ENCODE data around the gene POLR3H.

POLR3H gene

DNA sequence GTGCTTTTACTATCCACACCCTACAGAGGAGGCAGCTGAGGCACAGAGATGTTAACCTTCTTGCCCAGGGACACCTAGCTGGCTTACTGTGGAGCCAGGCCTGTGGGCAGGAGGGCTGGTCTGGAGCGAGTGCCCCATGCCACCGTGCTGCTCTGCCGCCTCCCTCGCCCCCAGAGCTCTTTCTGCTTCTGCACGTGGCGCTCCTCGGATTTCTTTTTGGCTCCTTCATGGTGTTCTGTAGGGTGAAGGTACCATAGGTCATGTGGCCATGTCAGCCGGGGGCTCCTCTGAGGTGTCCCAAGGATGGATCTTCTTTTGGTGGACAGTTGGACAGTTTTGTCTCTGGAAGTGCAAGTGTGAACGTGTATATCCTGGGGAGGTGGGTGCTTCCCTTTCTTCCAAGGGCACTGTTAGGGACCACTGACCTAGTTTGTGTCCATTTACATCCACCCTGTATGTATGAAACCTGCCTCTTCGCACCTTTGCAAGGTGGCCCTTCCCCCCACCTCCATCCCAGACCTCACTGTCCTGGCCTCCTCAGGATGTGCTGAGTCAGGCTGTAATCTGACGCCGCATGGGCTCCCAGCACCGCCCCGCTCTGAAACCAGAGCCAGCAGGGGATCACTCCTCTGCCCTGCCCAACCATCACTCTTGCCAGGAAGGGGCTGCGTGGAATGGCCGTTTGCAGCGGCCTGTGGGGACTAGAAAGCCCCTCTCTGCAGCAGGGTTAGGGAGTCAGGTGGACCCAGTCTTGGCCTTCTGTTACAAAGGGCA, 31.7 kb downstream of the POLR3H start:
- peak; percentile 17 for DNase-seq

DNA sequence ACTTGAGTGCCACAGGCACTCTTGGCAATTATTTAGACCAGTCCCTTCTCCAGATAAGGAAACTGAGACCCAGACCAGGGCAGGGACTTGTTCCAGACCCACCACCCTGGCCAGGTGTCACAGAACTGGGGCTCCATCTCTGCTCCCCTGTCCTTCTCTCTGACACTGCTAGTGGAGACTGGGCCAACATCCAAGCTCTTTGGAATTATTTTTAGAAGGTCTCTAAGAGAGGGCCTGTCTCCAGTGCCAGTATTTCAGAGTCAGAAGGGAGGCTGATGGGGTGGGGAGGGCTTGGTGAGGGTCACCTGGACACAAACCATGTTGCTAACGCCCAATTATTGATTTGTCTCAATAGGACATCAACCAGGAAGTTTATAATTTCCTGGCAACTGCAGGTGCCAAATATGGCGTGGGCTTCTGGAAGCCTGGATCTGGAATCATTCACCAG, 32.7 kb downstream of the POLR3H start:
- DNase-seq: no peak

DNA sequence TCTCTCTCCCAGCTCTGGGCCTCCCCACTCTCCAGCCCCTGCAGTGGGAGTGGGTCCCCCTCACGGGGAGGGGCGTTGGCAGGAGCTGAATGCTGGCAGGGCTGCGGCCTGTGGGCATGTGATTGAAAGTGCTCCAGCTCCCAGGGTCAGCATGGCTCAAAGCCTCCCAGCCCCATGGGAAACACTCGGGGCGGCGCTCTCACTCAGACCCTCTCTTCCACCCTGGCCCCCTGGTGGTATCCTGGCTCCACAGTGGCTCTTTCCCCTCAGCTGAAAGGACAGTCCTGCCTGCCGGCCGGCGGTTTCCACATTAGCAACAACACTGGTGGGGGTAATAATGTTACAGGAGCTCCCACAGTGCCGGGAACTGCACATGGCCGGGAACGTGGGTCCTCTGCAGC, 35.5 kb downstream of the POLR3H start:
- no peak for DNase-seq

DNA sequence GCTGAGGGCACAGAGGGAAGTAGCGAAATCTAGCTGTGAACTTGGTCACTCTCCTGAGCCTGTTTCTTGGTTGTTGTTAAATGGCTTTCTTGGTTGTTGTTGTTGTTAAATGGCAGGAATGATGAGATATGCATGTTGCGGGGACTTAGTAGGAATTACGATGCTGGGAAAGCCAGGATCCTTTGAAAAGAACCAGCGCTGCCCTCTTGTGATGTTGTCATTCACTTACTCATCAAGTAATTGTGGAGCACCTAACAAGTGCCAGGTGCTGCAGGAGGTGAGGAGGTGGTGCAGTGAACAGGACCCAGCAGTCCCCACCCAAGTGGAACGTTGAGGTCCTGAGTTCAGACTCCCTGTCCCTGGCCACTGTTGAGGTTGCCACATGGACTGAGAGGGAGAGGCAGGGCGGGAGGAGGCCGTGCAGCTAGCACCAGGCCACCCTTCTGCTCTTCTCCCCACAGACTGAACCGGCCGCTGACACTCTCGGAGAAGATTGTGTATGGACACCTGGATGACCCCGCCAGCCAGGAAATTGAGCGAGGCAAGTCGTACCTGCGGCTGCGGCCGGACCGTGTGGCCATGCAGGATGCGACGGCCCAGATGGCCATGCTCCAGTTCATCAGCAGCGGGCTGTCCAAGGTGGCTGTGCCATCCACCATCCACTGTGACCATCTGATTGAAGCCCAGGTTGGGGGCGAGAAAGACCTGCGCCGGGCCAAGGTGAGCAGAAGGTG, 36.8 kb downstream of the POLR3H start:
- no peak for DNase-seq

DNA sequence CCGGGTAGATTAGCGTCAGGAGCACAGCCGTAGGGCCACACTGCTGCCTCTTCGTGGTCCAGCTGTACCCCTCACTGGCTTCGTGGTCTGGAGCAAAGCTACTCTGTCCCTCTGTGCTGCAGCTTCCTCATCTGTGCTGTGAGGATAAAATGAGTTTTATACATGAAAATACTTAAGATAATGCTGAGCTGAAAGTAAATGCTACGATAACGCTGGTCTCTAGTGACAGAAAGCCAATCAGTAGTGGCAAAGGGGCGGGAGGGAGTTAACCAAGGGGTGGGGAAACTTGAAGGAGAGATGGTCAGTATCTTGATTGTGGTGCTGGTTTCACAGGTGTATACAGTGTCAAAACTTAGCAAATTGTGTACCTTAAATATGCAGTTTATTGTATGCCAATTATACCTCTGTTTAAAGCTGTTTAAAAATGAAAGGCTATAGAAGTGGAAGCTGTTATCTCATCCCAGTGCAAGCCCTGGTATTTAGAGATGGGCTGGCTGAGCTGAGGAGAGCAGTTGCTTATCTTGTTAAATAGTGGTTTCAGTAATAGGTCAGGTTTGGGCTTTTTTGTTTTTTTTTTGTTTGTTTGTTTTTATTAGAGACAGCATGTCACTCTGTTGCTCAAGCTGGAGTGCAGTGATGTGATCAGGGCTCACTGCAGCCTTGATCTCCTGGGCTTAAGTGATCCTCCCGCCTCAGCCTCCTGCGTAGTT, 38.6 kb downstream of the POLR3H start:
- no peak for DNase-seq

DNA sequence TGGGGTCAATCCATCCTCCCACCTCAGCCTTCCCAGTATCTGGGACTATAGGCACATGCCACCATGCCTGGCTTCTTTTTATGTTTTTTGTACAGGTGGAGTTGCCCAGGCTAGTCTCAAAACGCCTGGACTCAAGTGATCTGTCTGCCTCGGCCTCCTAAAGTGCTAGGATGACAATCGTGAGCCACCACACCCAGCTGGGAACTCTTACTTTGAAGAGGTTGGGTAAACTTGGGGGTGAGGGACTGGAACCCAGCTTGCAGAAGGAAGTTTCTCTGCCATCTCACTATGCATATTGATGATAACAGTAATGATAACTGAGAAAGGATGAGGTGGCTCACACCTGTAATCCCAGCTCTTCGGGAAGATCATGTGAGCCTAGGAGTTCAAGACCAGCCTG, 39.5 kb downstream of the POLR3H start:
- no peak for DNase-seq

DNA sequence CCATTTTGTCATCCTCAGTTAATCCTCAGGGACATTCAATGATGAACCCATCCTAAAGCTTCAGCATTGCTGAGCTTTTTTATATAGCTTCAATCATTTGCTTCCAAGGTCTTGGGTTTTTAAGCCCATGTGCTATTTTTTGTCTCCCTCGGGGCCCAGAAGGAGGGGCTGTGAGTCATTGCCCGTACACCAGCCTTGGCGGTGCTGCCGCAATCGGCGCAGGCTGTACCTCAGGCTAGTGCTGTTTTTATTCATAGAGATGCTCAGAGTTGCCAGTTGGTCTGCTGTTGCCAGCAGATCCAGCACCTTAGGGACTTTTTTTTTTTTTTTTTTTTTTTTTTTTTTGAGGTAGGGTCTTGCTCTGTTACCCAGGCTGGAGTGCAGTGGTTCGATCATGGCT, 39.9 kb downstream of the POLR3H start:
- no peak for DNase-seq

DNA sequence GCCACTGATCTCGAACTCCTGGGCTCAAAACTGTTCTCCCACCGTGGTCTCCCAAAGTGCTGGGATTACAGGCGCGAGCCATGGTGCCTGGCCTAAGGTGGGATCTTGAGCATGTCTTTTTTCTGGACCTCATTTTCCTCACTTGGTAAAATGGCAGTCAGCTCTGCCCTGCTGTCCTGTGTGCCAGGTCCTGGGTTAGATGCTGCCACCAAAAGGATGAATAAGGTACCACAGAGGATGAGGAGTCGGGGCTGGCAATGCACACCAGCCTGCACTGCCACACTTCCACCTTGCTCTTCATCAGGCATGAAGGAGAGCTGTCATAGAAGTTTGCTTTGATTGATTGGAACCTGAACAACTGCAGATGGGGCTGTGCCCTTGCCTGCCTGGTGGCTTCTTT, 43.1 kb downstream of the POLR3H start:
- DNase-seq: no peak

DNA sequence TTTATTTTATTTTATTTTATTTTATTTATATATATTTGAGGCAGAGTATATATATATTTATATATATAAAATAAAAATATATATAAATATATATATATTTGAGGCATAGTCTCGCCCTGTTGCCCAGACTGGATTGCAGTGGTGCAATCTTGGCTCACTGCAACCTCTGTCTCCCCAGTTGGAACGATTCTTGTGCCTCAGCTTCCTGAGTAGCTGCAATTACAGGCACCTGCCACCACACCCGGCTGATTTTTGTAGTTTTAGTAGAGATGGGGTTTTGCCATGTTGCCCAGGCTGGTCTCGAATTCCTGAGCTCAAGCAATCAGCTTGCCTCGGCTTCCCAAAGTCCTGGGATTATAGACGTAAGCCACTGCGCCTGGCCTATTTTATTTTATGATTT, 44.0 kb downstream of the POLR3H start:
- no peak for DNase-seq

DNA sequence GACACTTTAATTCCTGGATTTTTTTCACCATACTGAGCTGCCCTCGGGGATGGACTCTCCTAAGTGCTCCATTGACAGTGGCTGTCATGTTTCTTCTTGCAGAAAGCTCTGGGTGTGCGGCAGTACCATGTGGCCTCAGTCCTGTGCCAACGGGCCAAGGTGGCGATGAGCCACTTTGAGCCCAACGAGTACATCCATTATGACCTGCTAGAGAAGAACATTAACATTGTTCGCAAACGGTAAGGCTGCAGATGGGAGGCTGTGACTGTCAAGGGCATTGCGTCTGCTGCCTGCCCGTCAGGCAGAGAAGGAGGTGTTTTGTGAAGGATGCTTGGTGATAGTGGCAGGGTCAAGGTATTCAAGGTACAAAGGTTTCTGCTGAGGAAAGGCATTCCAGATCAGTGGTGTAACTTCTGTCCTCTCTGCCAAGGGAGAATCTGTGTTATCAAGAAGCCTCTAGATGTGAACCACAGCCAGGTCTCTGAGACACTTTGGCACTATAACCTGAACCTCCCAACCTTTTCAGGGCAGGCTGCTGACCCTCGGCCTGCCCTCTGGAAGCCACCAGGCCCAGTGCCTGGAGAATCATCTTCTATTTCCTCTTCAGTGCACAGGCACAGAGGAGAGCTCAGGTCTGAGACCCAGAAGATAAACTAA, 44.5 kb downstream of the POLR3H start:
- DNase-seq: no peak

DNA sequence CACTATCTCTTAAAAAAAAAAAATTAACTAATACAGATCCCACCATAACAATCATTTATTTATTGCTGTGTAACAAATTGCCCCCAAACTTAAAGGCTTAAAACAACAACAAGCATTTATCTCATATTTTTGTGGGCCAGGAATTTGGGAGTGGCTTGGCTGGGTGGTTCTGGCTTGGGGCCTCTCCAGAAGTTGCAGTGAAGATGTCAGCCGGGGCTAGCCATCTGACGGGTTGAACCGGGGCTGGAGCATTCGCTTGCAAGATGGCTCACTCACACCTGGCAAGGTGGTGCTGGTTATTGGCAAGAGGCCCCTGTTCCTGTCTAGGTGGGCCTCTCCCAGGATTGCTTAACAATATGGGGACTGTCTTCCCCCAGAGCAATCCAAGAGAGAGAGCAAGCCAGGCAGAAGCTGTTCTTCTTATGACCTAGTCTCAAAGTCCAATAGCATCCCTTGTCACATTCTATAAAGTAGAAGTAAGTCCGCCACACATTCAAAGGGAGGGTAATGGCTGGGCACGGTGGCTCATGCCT, 45.9 kb downstream of the POLR3H start:
- DNase-seq: no peak

DNA sequence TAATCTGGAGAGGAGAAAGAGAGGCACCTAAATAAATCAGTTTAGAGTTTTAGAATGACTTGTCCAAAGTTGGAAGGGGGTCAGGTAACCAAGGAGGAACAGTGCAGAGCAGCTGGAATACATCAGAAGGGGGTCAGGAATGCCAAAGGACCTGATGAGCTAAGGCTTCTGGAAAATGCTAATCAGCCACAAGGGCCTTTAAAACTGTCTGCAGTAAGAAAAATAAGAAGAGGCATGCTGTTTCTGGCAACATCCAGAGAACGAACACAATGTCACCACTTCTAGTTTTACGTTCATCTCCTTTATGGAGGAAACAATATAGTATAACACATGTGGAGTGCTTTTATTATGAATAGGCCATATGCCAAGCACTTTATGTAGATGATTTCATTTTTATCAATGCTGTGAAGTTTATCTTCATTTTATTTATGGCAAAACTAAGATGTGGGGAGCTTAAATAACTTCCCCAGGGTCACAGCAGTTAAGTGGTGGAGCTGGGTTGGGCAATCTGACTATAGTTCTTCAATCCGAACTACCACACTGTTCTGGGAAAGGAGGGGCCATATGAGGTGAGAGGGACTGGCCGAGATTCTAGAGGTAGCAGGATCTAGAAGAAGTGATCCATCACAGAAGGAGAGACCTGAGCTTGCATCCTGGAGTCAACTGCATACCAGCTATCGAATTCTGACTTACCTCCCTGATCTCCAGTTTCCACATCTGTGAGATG, 52.7 kb downstream of the POLR3H start:
- DNase-seq: no peak

DNA sequence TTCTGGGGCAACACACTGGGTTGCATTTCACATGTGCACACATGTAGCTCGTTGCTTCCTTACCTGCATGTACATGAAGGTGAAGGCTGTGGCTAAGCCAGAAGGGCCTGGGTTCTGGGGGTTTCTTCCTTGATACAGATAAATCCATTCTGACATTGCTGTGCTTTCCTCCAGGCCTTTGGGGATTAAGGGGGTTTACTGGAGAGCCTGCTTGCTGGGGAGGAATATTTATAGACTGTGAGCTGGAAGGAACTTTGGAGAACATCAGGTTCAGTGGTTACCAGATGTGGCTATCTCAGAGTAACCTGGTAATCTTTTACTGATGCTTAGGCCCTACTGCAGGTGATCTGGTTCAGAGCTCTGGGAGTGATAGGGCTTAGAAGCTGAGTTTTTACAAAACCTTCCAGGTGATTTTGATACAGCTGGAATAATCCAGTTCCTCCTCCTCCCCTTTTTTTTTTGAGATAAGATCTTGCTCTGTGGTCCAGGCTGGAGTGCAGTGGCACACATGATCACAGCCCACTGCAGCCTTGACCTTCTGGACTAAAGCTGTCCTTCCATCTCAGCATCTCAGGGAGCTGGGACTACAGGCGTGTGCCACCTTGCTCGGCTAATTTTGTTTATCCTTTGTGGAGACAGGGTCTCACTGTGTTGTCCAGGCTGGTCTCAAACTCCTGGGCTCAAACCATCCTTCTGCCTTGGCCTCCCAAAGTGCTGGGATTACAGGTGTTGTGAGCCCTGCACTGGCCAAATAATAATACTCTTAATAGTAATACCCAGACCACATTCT, 55.5 kb downstream of the POLR3H start:
- no peak for DNase-seq

DNA sequence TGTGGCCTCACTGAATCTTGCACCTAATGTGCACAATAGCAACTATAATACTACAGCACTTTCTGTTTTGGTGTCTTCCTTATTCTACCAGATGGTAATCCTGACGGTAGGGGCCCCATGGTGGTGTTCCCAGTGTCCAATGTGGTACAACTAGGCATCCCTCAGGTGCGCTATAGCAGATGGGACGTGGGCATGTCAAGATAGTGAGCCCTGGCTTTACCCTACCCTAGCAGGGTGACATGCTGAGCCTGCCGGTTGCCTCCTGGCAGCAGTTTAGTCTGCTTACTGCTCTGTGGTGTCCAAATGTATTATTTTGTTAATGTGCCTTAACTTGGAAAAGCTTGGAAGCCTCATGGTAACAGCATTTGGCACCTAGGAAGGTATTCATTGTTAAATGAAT, 56.2 kb downstream of the POLR3H start:
- no peak for DNase-seq

DNA sequence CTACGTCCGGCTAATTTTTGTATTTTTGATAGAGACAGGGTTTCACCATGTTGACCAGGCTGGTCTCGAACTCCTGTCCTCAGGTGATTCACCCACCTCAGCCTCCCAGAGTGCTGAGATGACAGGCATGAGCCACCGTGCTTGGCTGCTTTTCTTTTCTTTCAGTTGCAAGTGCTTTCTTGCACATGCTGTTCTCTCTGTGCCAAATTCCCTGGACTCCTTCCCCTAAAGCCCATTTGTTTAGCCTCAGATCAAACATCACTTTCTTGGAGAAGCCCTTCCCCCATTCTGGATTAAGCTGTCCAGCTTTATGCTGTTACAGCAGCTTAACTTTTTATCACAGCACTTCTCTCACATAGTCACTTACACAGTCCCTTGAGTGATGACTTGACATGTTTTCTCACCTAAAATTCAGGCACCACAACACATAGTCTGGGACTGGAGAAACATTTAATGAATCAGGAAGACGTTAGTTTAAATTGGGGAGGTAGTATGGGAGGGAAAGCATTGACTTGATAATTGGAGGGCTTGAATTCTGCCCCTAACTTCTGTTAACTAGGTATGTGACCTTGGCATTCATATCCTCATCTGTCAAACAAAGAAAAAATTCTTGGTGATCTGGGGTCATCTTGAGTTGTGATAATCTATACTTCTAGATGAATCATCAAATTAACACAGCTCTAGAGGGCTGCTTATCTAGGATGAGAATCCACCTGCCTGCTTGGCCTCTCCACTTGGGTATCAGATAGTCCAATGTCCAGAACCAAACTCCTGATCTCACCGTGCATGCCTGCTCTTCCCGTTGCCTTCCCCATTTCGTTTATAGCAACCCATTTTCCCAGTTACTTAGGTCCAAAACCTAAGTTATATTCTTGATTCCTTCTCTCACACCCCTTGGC, 57.0 kb downstream of the POLR3H start:
- no peak for DNase-seq

DNA sequence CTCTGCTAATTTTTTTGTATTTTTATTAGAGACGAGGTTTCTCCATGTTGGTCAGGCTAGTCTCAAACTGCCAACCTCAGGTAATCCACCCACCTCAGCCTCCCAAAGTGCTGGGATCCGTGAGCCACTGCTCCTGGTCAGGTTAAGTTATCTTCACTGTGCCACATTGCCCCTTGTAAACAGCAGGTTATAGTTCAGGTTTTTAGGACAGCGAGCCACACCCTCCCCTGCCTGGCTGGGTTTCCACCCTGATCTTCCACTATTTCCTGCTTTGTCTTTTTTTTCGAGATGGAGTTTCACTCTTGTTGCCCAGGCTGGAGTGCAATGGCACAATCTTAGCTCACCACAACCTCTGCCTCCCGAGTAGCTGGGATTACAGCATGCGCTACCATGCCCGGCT, 59.2 kb downstream of the POLR3H start:
- DNase-seq: no peak

DNA sequence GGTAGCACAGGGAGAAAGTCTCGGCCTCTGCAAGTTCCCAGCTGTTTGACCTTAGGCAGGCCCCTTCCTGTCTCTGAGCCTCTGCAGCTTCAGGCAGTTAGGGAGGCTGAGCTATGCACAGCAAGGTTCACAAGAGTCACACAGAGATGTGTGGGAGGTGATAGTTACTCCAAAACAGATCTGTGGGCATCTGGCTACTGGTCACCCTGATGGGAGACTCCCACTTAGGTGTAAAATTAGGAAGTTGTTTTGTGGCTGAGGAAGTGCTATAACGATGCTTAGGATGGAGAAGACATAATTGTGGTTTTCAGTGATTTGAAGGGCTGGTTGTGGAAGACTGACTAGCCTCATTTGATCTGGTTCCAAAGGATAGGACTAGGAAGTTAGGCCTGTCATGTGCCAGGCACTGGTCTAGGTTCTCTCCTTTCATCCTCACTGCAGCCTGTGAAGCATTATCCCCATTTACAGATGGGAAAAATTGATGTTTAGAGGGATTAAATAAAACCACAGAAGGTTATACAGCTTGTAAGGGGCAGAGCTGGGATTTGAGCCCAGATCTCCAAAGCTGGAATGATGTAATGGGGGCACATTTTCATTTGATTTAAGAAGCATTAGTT, 61.8 kb downstream of the POLR3H start:
- DNase-seq: no peak

DNA sequence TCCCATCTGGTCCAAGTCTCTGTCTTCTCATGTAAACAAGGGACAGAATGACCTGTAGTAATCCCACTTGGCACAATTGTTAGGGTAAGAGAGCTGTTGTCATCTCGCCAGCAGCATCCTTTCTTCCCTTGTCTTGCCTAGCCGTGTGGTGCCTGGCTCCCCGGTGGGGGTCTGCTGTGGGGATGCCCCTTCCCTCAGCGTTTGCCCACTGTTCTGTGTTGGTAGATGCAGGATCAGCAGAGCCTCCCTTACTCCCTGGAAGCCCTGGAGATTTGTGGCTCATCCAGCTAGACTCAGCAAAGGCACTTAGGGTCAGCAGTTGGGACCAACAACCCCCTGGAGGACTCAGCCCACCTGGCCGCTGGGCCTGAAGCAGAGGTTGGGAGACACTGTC, 62.3 kb downstream of the POLR3H start:
- no peak for DNase-seq

DNA sequence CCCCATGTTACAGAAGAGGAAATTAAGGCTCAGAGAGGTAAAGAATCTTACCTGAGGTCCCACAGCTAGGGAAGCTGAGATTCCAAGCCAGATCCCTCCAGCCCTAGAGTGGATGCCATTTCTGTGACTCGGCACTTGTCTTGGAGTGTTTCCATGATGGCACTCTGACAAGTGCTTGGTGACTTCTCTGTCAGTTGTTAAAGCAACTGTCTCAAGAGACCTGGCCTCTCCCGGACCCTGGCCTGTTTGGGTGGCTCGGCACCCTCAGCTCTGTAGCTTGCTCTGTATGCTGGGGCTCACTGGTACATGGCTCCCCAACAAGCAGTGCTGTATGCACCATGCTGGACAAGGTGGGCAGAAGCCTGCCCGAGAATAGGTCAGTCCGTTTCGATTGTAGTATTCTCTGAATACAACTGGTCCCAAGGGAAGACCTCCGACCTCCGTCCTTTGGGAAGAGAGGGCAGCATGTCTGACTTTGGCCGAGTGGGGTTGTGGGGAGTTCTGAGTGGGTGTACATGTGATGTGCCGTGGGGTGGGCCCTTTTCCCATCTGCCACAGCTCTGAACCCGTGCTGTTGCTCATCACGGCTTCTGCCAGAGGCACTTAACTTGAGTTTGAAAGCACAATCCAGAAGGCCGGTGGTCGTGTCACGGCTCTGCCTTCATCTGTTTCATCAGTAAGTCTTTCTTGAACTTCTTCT, 63.0 kb downstream of the POLR3H start:
- DNase-seq: no peak

DNA sequence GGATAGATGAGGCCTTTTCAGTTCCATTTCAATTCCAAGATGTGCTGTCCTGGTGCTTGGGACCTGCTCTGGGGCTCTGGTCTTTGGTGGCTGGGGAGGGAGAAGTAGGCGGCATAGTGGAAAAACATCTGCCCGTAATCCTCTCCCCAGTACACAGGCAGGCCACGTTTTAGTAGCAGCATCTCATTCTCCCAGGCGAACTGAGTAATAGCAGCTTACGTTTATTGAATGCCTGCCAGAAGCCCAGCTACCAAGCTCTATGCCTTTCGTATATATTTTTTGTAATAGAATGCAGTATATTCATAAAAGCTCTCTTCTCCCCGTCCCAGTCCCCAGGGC, 63.9 kb downstream of the POLR3H start:
- no peak for DNase-seq

Data from NCI-H526 treated with DMSO at 0.1 percent for 48 hours (cell line).